Activated naive CD4-positive, alpha-beta T cell treated with anti-CD3 and anti-CD28 coated beads, Interleukin-2, amount 50 U/mL, for 24 hours (primary cell): ENCODE measurements around the gene ANKRD13D.

Experiments
- H3K27ac Mint-ChIP-seq: one replicate; pipeline ENCODE4 v1.8.0; 2021; ENCODE audit warnings: mild to moderate bottlenecking, mixed read lengths
- H3K27me3 Mint-ChIP-seq: one replicate; pipeline ENCODE4 v1.8.0; 2021; ENCODE audit warnings: mixed read lengths
- H3K36me3 Mint-ChIP-seq: one replicate; pipeline ENCODE4 v1.8.0; 2021; ENCODE audit warnings: mixed read lengths
- H3K4me1 Mint-ChIP-seq: one replicate; pipeline ENCODE4 v1.8.0; 2021; ENCODE audit warnings: mixed read lengths
- H3K4me3 Mint-ChIP-seq: one replicate; pipeline ENCODE4 v1.8.0; 2021; ENCODE audit warnings: mild to moderate bottlenecking, mixed read lengths
- H3K9me3 Mint-ChIP-seq: one replicate; pipeline ENCODE4 v1.8.0; 2021; ENCODE audit warnings: mixed read lengths

ANKRD13D gene

DNA sequence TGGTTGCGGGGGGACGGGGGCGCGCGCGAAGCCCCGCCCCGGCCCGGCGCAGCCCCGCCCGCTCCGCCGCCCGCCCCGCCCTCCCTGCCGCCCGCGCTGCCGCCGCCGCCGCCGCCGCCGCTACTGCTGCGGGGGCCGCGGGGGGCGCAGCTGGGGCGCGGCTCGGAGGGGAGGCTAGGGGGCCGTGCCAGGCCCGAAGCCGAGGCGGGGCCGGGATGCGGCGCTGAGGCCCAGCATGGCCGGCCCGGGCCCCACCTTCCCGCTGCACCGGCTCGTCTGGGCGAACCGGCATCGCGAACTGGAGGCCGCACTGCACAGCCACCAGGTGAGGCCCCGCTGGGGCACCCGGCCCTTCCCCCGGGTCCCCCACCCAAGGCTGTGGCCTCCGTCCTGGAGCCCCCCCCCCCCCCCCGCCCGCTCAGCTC is at the start of gene ANKRD13D:
TSS of gene ANKRD13D (plus strand) at position 78 of the 425 bp plus-strand sequence. CDS start at position 236, 158 bp downstream.
- peak within 1 kb of the TSS; percentile 88 for H3K4me3 Mint-ChIP-seq
- H3K9me3 Mint-ChIP-seq, result no peaks in the 10 kb centered on the region
- H3K27ac Mint-ChIP-seq, result peak within 1 kb of the TSS; percentile 98
- H3K27me3 Mint-ChIP-seq, result no peaks in the 10 kb centered on the region
- H3K4me1 Mint-ChIP-seq, result peaks cover 39% of the 10 kb centered on the region
- peaks cover 4% of the 10 kb centered on the region for H3K36me3 Mint-ChIP-seq

DNA sequence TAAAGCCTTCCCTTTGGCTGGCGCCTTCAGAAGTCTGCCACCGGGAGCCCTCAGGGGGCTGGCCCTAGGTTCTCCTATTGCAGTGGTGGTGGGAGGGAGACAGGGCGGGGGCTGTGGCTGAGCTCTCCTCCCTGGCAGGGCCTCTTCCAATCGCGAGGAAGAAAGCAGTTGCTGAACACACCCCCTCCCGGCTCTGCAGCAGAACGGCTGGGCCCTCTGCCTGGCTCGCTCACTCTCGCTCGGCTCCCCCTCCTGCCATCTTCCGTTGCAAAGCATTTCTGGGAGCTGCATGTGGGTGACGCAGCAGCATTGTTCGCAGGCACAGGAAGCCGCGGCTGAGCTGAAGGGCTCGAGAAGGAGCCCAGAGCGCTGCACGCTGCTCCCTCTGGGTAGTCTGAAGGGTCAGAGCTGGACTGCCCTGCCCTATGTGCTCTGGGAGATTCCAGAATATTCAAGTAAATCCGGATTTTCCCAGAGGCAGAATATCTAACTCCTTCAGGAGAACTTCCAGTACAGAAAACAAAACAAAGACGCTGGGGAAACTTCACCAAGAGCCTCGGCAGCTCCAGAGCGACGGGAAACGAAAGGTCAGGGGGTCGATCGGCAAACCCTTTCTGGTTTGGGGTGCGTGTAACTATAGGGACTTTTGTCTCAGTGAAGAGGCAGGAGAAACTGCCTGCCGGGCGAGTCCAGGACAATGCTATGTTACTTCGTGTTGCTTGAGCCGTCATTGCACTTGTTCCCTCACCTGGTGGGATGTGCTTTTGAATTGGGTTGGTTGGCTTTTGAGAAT is 49.1 kb upstream of the ANKRD13D start:
- no peaks in the 10 kb centered on the region for H3K27me3 Mint-ChIP-seq
- no peaks in the 10 kb centered on the region for H3K9me3 Mint-ChIP-seq
- H3K4me1 Mint-ChIP-seq, result peaks cover 53% of the 10 kb centered on the region
- peak overlapping the region; percentile 100 for H3K27ac Mint-ChIP-seq
- peak overlapping the region; percentile 100 for H3K4me3 Mint-ChIP-seq
- peaks cover 21% of the 10 kb centered on the region for H3K36me3 Mint-ChIP-seq

DNA sequence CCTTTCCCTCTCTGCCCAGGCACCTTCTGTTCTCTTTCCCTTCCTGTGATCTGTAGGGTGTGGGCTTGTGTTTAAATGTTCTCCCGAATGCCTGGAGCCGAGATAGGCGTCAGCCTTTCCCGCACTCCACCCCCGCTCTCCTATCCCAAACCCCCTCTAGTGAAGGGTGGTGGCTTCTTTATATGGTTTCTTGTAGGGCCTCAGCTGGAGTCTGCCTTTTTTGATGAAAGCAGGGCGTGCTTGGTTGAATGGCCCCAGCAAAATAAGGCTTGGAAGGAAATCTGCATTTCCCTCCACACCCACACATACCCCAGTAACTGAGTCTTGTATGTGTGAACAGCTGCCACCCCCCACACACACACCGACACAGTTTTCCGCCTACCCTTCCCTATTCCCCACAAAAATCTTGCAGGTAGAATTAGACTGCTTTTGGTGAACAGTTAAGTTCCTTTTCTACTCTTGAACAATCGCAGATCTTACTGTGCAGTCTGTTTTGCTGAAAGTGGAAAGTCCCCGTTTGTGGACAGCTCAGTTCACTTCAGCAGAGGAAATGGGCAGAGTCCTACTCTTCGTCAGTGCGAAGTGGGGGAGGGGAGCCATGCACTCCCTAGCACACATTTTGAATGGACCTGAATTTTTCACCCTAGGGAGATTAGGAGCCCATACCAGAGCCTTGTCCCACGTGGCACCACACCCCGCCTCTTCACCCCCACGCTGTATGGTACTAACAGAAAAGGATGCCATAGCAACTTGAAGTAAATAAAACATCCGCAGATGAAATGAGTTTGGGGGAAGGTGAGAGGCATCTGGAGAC is 48.3 kb upstream of the ANKRD13D start:
- Mint-ChIP-seq H3K27ac (peak overlapping the region; percentile 100), H3K9me3 (no peaks in the 10 kb centered on the region), H3K36me3 (peaks cover 27% of the 10 kb centered on the region), H3K4me1 (peaks cover 59% of the 10 kb centered on the region), H3K4me3 (peak overlapping the region; percentile 100), H3K27me3 (no peaks in the 10 kb centered on the region)

GRCh38 chr11:67242548-67242947 is 46.6 kb upstream of the ANKRD13D start:
- peaks cover 69% of the 10 kb centered on the region for H3K4me1 Mint-ChIP-seq
- no peaks in the 10 kb centered on the region for H3K9me3 Mint-ChIP-seq
- peak overlapping the region; percentile 63 for H3K27ac Mint-ChIP-seq
- H3K36me3 Mint-ChIP-seq, result peaks cover 34% of the 10 kb centered on the region
- no peaks in the 10 kb centered on the region for H3K27me3 Mint-ChIP-seq
- peak overlapping the region; percentile 100 for H3K4me3 Mint-ChIP-seq

GRCh38 chr11:67243051-67243450 is 46.1 kb upstream of the ANKRD13D start:
- H3K9me3 Mint-ChIP-seq, result no peaks in the 10 kb centered on the region
- peaks cover 37% of the 10 kb centered on the region for H3K36me3 Mint-ChIP-seq
- peaks cover 71% of the 10 kb centered on the region for H3K4me1 Mint-ChIP-seq
- H3K27ac Mint-ChIP-seq, result peak overlapping the region; percentile 55
- H3K4me3 Mint-ChIP-seq, result peak overlapping the region; percentile 100
- no peaks in the 10 kb centered on the region for H3K27me3 Mint-ChIP-seq

- Mint-ChIP-seq H3K4me1 (peaks cover 65% of the 10 kb centered on the region), H3K9me3 (no peaks in the 10 kb centered on the region), H3K27ac (peak overlapping the region; percentile 56), H3K4me3 (peak overlapping the region; percentile 15), H3K27me3 (no peaks in the 10 kb centered on the region), H3K36me3 (peaks cover 44% of the 10 kb centered on the region)
These were observed 44.1 kb upstream of the ANKRD13D start for GRCh38 chr11:67245046-67245445.

GRCh38 chr11:67247946-67248550 is 41.1 kb upstream of the ANKRD13D start:
- peak overlapping the region; percentile 81 for H3K27ac Mint-ChIP-seq
- no peaks in the 10 kb centered on the region for H3K27me3 Mint-ChIP-seq
- peaks cover 32% of the 10 kb centered on the region for H3K36me3 Mint-ChIP-seq
- peaks cover 71% of the 10 kb centered on the region for H3K4me1 Mint-ChIP-seq
- no peak overlapping the region for H3K4me3 Mint-ChIP-seq
- H3K9me3 Mint-ChIP-seq, result no peaks in the 10 kb centered on the region

GRCh38 chr11:67248653-67249052 is 40.5 kb upstream of the ANKRD13D start:
- Mint-ChIP-seq H3K36me3 (peaks cover 33% of the 10 kb centered on the region), H3K9me3 (no peaks in the 10 kb centered on the region), H3K4me3 (no peak overlapping the region), H3K27ac (peak overlapping the region; percentile 81), H3K27me3 (no peaks in the 10 kb centered on the region), H3K4me1 (peaks cover 71% of the 10 kb centered on the region)

- Mint-ChIP-seq H3K27me3 (no peaks in the 10 kb centered on the region), H3K4me1 (peaks cover 67% of the 10 kb centered on the region), H3K27ac (peak overlapping the region; percentile 51), H3K9me3 (no peaks in the 10 kb centered on the region), H3K4me3 (no peak overlapping the region), H3K36me3 (peaks cover 32% of the 10 kb centered on the region)
These were observed 38.8 kb upstream of the ANKRD13D start for GRCh38 chr11:67250059-67251043.

- Mint-ChIP-seq H3K27ac (no peak overlapping the region), H3K36me3 (peaks cover 28% of the 10 kb centered on the region), H3K27me3 (no peaks in the 10 kb centered on the region), H3K9me3 (no peaks in the 10 kb centered on the region), H3K4me1 (peaks cover 57% of the 10 kb centered on the region), H3K4me3 (no peak overlapping the region)
These were observed 37.3 kb upstream of the ANKRD13D start for GRCh38 chr11:67251841-67252240.

GRCh38 chr11:67252831-67253239 is 36.3 kb upstream of the ANKRD13D start:
- no peaks in the 10 kb centered on the region for H3K27me3 Mint-ChIP-seq
- H3K36me3 Mint-ChIP-seq, result peaks cover 27% of the 10 kb centered on the region
- H3K4me1 Mint-ChIP-seq, result peaks cover 56% of the 10 kb centered on the region
- peak overlapping the region; percentile 4 for H3K27ac Mint-ChIP-seq
- no peak overlapping the region for H3K4me3 Mint-ChIP-seq
- no peaks in the 10 kb centered on the region for H3K9me3 Mint-ChIP-seq

- H3K4me3 Mint-ChIP-seq, result no peak overlapping the region
- no peaks in the 10 kb centered on the region for H3K27me3 Mint-ChIP-seq
- H3K4me1 Mint-ChIP-seq, result peaks cover 52% of the 10 kb centered on the region
- peak overlapping the region; percentile 81 for H3K27ac Mint-ChIP-seq
- peaks cover 22% of the 10 kb centered on the region for H3K36me3 Mint-ChIP-seq
- no peaks in the 10 kb centered on the region for H3K9me3 Mint-ChIP-seq
These were observed 35.1 kb upstream of the ANKRD13D start for GRCh38 chr11:67253872-67254624.

DNA sequence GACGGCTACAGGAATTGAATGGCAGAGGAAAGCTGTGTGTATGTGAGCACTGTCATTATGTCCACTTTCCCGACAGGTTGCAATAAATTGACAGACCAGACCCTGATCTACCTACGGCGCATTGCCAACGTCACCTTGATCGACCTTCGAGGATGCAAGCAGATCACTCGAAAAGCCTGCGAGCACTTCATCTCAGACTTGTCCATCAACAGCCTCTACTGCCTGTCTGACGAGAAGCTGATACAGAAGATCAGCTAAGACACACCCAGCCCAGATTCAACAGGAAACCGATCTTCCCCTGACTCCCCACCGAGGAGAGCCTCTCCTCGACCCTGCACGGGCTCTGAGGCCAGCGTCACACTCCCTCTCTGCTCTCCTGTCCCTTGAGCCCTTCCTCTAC is 34.3 kb upstream of the ANKRD13D start:
- Mint-ChIP-seq H3K4me3 (no peak overlapping the region), H3K36me3 (peaks cover 16% of the 10 kb centered on the region), H3K27me3 (no peaks in the 10 kb centered on the region), H3K4me1 (peaks cover 45% of the 10 kb centered on the region), H3K9me3 (no peaks in the 10 kb centered on the region), H3K27ac (peak overlapping the region; percentile 51)

DNA sequence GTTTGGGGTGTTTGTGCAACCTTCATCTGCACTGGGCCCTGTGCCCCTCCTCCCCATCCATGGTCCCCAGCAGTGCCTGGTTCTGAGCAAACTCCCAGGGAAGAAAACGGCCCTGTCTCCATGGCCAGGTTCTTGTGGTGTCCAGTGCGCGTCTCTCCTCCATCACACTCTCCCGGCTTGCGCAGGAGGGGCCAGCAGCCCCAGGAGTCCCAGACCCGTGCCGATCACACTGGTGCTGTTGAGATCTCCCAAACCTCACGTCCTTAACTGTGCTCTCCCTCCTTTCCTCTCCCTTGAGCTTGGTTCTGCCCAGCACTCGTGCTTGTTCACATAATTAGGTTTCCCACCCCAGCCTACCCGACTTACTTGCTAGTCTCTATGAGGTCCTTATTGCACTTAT is 33.8 kb upstream of the ANKRD13D start:
- Mint-ChIP-seq H3K36me3 (peaks cover 16% of the 10 kb centered on the region), H3K4me1 (peaks cover 44% of the 10 kb centered on the region), H3K27me3 (no peaks in the 10 kb centered on the region), H3K9me3 (no peaks in the 10 kb centered on the region), H3K27ac (peak overlapping the region; percentile 55), H3K4me3 (no peak overlapping the region)
